ENCODE results near the gene CHRNA4.
"Not testable (repeated sequence)": the region's sequence is repeated elsewhere in the genome, so short reads cannot be mapped to it uniquely, and the experiment has no call there.

Gene CHRNA4

DNA sequence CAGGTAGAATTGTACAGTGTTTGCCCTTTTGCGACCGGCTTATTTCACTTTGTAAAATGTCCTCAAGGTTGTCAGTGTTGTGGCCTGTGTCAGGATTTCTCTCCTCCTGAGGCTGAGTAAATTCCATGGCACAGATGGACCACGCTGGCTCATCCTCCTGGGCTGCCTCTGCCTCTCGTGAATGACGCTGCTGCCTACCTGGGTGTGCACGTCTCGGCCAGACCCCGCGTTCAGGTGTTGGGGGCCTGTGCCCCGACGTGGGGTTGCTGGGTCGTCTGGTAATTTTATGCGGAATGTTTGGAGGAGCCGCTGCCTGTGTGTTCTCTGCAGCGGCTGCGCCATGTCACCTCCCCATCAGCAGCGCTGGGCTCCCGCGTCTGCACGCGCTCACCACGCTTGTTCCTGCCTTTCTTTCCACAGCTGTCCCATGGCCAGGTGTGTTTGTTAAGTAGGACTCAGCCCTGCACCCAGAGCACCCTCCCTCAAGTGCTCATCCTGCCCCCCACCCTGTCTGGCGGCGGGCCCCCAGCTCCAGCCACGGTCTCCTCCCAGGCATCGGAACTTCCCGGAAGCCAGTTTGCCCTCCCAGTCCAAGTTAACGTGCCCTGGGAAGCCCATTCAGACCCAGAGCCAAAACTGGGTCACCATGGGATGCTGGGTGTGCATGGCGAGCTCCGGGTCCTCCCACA, 36.1 kb upstream of the CHRNA4 start:
- DNase-seq, result no peak

DNA sequence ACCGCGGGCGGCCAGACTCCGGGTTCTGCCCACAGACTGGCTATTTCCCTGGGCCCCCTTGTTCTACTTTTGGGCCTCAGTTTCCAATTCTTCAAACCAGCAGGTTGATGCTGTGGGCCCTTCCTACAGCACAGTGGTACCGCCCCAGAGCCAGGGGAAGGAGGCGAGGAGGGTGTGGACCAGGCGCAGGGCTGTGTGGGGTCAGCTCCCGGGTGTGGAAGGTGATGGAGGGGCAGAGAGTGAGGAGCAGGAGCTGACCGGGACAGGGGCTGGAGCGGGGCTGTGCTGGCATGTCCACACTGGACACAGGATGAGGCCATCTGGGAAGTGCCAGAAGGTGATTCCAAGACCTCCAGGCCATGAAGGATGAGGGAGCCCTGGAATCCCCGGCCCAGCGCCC, 35.2 kb upstream of the CHRNA4 start:
- DNase-seq, result no peak

DNA sequence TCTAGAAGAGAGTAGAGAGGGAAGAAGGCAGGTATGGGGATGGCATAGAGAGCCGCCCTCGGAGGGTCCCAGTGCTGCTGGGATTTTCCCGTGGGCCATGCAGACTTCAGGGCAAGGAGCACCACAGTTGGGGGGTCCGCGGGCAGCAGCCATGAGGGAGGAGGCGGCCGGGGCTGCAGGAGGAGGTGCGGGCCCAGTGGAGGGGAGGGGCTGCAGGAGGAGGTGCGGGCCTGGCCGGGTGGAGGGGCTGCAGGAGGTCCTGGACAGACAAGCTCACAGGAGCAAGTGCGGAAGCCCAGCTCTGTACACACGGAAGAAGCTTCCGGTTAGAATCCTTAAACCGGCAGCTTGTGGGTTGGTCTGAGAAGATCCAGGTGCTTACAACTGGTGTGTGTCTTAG, 34.6 kb upstream of the CHRNA4 start:
- no peak for DNase-seq

DNA sequence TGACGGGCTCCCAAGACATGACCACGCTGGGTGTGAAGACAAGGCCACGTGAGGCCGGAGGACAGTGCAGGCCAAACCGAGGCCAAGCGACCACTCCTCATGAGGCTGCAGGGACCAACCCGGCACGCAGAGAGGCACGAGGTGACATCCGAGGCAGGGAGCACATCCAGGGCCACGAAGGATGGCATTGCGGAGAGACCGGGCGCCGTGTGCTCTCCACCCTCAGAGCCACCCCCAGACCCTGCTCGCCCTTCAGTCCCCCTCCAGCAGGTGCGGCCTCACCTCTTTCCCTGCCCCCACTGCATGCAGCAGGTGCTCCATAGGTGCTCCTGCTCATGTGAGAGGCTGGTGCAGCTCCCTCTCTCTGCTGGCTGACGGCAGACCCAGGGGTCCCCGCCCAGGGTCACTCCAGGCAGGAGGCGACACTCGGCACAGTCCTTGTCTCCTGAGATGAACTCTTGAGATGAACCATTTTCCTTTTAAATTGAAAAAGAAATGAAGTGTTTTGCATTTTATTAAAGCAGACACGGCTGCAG, 33.8 kb upstream of the CHRNA4 start:
- DNase-seq, result no peak

DNA sequence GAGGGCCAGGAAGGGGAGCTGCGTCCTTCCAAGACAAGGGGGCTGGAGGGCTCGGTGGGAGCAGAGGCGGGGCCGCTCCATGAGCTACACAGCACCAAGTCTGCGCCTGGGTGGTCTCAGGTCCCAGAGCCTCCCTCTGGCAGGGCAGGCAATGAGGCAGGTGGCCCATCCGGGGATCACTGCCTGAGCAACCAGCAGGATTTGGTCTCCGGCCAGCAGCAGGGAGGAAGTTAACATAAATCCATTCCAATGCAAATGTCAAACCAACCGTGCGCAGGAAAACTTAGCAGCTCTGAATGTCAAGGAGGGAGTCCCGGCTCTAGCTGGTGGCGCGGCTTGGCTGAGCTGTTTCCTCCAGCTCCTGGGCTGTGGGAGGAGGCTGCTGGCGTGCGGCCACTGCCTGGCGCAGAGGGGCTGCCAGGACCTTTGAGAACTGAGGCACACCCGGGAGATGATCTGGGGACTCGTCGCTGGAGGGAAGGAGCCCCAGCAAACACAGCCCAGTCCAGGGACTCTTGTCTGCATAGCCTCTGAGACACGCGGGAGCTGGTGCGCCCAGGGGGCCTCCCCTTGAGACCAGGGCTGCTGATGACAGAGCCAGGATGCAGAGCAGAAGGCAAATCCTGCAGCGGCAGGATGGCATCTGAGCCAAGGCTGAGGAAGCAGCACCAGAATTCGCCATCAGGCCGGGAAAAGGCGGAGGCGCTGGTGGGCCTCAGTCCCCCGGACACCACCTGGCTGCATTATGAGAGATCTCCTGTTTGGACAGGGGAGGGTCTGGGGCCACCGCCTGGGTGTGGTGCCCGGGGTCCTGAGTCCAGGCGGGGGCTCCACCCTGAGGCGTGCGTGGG, 33.1 kb upstream of the CHRNA4 start:
- DNase-seq, result no peak

DNA sequence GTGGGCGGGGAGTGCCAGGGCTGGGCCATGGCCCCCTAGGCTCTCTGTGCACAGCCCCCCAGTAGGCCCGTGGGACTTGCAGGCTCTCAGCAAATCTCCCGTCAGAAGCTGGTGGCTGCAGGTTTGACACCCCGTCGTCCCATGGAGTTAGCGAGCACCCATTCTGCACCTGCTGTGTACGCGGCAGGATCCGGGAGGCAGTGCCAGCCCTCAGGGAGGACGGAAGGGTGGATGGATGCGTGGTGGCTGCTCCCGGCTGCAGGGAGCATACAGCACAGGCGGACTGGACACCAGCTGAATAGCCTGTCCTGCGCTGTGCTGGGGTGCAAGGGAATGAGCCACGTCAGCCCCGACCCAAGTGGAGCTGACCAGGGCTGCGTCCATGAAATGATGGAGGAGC, 32.4 kb upstream of the CHRNA4 start:
- no peak for DNase-seq

DNA sequence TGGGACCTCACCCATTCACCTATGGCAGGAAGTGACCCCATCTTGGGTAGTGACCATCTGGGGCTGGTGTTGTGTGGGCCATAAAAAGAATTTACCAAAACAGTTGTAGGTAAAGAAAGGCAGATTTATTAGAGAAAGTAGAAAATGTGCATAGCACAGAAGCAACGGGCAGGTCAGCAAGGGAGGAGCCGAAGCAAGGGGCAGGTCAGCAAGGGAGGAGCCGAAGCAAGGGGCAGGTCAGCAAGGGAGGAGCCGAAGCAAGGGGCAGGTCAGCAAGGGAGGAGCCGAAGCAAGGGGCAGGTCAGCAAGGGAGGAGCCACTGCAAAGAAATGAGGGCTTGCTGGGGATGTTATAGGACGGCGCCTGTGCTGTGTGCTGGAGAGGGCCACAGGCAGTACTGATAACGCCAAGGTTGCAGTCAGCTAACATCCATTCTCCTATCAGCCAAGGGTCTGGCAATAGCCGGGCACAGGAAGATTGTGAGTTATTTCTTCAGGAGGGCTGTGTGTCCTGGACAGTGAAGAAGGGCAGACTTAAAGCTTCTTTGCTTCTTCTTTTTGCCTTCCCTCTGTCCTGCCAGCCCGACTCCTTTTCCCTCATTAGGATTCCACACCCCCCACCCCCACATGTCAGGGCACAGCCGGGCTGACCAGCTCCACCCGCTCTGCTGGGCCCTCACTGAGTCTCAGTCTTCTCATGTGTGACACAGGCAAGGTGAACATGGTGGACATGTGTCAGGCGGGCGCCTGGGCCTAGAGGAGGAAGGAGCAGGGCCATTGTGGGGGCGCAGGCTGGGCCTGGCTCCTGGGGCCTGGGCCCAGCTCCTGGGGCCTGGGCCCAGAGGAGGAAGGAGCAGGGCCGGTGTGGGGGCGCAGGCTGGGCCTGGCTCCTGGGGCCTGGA, 31.6 kb upstream of the CHRNA4 start:
- DNase-seq, result no peak

DNA sequence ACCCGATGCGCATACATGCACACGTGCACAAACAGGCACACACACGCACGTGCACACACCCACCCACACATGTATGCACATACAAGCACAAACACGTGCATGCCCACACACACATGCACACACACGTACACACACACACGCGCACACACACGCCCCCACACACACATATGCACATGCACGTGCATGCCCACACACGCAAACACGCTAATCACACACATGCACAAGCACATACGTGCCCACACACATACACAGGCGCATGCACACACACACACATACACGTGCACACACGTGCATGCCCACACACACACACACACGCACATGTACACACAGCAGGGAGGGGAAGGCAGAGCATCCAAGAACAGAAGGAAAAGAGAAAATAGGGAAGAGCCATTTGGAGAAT, 26.8 kb upstream of the CHRNA4 start:
- no peak for DNase-seq

DNA sequence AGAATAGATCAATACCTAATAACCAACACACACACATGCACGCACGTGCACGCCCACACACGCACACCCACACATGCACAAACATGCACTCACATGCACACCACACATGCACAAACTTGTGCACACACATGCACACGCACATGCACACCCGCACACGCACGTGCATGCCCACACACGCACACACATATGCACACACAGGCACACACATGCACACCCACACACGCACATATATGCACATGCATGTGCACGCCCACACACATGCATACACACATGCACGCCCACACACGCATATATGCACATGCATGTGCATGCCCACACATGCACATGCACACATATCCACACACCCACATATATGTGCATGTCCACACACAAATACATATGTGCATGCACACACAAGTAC, 26.2 kb upstream of the CHRNA4 start:
- no peak for DNase-seq

DNA sequence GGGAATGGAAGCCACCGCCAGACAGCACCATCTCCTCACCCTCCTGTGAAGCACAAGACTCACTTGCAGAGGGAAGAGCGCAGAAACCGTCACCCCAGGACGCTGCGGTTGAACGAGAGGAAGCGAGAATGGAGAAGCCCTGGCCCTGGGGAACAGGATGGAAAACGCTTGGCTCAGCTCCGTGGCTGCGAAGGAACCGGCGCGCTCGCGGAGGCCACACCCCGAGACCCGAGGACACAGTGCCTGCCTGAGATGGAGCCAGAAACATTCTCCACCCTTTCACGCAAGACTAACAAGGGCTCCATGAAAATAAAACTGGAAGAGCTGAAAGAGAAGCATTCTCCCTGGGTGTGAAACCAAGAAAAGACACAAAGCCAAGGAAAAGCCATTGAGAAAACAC, 25.3 kb upstream of the CHRNA4 start:
- DNase-seq, result no peak

DNA sequence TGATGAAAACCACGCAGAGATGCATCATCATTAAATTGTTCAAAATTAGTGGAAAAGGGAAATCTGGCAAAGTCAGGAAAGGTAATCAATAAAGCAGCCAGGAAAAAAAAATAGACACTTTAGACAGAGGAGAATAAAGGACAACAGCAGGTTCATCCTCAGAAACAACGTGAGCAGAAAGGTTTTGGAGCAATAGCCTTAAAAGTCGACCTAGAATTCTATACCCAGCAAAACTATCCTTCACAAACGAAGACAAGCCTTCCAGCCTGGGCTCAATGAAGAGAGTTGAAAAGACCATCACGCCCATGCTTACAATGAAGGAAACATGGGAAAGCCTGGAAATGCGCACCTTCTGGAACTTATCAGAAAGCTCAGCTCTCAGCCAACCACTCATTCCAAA, 24.7 kb upstream of the CHRNA4 start:
- DNase-seq, result no peak

DNA sequence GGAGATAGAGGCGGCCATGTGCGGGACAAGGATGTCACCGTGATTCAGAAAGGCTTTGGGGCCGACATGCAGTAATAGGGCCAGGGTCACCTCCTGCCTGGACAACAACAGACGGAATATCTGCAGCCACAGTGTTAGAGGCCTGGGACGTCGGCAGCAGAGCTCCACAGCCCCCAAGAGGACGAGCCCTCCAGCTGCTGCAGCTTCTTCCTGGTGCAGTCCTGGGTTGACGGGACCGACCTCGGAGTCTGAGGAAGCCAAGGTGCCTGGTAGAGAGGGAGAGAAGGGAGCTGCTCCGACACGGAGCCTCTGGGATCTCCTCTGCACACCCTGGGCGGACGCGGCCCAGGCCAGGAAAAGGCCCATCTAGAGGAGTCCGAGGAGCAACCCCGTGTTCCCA, 23.2 kb upstream of the CHRNA4 start:
- DNase-seq, result no peak

DNA sequence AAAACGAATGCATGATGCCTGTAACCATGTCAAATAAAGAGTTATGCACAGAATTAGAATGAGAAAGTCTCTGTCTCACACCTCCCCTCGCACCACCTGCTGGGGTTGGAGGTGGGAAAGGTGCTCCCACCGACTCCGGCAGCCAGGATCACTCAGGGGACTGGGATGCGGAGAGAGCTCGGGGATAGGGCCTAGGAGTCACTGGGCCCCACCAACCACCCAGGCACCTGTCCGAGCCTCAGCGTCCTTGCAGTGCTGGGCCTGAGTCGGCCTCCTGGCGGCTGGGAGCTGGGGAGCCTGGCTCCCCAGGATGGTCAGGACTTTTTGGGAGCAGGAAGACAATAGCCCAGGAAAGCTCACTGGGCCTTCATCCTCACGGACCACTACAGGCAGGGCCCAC, 22.4 kb upstream of the CHRNA4 start:
- no peak for DNase-seq

DNA sequence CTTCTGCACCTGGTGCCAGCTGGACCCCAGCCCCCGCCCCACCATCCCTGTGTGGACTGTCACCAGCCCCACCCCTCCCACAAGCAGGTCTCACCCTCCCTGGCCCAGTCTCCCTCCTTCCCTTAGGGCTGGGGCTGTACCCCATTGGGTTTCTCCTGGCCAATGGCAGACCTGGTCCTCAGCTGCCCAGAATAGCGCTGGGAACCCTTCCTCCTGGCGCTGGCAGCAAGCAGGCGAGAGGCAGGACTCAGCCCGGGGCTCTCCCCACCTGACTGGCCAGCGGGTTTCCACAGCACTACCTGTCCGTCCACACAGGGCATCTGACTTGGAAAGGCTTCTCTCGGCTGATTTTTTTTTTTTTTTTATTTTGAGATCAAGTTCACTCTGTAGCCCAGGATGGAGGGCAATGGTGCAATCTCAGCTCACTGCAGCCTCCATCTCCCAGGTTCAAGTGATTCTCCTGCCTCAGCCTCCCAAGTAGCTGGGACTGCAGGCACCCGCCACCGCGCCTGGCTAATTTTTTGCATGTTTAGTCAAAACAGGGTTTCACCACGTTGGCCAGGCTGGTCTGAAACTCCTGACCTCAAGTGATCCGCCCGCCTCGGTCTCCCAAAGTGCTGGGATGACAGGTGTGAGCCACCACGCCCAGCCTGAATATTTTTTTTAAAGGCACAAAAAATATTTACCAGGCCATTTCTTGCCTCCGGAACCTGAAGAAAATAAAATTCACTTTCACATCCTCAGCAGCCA, 21.6 kb upstream of the CHRNA4 start:
- DNase-seq, result no peak

DNA sequence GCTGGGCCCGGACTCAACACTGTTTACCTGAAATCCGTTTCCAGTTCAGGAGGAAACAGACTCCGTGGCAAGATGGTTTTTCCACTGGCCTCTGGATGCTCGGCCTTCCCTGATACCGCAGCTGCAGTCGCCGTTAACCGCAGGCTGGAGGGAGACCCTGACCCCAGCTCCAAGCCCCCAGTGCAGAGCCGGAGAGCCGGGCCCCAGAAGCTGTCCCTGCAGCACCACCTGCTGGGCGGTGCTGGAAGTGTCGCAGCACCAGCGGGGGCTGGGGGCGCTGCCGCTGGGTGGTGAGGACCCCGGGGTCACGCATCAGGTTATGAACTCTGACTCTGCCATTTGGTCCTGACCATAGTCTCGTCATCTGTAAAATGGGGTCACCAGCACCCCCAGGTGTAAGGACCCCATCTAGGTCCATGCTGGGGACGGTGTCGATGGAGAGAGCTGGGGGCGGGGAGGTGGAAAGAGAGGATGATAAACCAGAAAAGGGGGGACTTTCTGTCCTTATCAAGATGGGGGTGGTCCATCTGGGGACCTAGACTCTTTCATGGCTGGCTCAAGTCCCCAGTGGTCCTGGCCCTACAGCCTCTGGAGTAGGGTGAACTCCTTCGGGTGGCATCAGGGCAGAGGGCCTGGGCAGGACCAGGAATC, 20.8 kb upstream of the CHRNA4 start:
- DNase-seq, result no peak

DNA sequence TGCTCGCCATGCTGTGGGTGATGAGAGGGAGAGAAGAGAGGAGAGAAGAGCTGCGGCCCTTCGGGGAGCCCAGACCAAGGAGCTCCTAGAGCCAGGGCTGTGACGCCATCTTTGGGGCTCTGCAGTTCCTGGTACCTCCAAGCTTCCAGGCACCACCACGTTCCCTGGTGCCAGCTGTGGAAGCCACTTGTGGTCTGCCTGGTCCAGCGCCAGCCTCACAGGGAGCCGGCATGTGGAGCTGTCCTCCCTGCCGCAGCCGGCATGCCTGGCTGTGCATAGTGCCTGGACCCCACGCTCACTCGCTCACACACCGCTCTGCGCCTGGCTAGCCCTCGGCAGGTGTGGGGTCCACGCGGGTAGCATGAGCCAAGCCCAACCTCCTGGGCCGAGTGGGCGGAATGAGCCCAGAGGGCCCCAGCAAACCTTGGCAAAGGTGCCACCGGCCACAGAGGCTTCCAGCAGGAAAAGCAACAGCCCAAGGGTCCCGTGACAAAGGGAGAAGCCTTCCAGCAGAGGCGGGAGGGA, 19.3 kb upstream of the CHRNA4 start:
- DNase-seq, result no peak

DNA sequence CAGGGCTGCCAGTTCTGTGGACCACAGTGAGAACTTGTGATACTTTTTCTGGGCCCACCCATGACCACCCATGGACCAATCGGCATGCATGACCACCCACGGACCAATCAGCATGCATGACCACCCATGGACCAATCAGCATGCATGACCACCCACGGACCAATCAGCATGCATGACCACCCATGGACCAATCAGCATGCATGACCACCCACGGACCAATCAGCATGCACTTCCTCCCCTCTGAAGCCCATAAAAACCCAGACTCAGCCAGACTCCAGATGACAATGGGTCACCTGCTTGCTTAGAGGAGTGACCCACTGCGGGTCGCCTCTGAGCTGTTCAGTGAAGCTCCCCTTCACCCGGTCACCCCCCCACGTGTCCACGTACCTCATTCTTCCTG, 18.7 kb upstream of the CHRNA4 start:
- DNase-seq, result not testable (repeated sequence)

DNA sequence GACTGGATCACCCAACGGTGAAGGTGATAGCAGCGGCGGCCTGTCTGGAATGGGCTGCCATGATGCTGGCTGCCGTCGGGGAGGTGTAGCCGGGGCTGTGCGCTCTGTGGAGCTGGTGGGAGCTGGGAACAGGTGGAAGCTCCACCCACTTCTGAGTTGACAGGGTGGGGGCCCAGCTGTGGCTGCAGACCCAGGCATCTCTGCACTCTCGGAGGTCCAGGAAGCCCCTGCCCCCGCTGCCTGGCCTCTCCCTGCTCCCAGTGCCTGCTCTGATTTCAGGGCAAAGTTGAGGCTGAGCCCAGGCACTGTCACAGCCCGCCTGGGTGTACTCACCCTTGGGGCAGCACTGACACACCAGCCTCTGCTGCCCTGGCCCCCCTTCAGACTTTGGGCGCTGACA, 18.1 kb upstream of the CHRNA4 start:
- DNase-seq, result no peak

DNA sequence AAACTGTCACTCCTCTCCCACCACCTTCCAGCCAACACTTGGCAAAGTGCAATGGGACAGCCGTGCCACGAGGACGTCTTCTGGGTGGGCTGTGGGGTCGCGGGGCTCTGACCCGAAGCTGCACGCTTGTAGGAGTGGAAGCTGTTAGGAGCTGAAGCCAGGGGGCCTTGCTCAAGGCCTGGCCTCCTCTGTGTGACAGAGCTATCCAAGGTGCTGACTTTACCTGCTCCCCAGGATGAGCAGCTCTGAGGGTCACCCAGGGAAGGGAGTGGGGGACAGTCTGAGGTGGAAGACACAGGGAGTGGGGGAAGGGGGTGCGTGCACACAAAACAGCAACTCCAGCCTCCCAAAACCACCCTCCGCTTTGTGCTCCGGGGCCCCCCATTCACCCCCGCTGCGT, 17.5 kb upstream of the CHRNA4 start:
- DNase-seq, result no peak

DNA sequence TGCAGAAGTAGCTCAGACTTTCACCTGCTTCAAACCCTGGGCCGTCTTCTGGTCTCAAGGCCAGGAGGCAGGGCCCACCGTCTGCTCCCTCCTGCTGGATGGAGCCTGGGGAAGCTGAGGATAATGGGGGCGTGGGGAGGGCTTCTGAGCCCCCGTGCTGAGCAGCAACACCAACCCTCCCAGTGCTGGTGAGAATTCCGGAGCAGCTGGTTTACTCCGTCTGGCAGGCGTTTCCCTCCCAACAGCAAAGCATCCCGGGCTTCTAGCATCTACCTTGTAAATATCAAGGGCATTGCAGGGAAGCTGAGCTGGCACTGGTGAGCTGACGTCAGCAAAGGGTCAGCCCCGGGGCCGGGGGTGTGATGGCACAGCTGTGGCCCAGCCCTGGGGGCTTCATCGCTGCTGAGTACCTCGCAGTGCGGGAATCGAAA, 16.8 kb upstream of the CHRNA4 start:
- no peak for DNase-seq

DNA sequence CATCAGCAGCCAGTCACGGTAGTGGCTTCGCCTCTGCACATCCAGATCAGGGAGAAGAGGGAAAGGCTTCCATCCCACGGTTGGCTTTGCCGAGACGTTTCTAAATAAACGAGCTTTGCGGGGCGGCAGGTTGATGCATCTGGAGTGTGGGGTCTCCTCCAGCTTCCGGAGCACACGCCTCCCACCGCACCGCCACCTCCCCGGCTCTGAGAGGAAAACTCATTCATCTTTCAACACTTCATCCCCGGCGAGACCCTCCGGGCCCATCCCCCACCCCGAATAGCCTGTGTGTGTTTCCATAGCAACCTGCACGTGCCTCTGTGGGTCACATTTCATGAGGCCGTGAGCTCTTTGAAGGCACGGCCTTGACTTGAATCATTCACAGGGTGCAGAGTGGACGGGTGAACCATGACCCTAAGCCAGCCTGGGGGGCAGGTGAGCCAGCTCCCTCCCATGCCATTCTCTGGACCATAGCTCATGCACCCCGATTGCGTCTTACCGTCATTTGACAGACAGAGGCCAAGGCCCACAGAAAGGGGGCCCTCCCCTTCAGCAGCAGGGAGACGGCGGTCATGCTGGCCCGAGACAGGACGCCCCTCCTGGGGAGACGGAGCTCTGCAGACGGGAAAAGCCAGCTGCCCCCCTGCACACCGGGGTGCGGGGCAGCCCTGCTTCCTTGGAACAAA, 16.2 kb upstream of the CHRNA4 start:
- no peak for DNase-seq
